Glomerular endothelial cell (primary cell): ENCODE data around the gene SYNDIG1. TPM values are rescaled to one million over a fixed set of nuclear protein-coding genes. Genes with fewer than 3 reads are reported as not detected.

Source experiments
- DNase-seq: peaks from one replicate; pipeline ENCODE4 v3.0.0-alpha.2; 2011; ENCODE audit warnings: low read depth, low spot score; ENCODE audit errors: extremely low read depth
- total RNA-seq: library from RNA; depleted of rRNA; stranded (reverse); fragments of >200 nt; gene quantifications from 2 replicates; pipeline ENCODE4 v1.2.3, GENCODE V29; 2015

Gene SYNDIG1
- total RNA-seq, 1 donor from 2014 or later = not detected

DNA sequence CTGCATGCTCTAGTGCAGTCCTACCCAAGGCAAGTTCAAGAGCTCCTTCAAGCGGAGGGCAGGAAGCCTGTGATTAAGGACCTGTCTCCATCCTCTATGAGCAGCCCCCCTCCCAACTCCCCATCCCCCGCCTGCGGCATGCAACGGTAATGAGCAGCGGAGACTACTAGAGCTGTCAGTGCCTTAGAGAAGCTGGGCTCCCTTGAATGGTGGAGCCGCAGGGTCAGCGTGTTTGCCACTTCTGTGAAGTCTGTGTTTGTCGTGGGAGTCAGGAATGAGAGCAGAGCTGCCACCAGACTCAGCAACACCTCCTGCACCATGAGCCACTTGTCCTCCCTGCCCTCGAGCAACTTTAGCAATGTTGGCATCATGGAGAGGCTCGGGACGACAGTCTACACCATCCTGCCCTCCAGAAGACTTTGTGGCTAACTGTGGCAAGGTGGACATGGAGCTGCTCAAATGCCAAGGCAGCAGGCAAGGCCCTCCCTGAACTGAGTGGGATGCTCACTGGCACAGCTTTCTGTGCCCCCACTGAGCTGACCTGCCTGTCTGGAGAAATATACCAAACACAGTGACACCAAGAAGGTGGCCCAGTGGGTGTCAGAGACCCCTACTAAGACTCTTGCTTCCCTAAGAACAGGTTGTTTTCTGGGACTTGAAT is 23.8 kb upstream of the SYNDIG1 start:
- no peak for DNase-seq

GRCh38 chr20:24446811-24447210 is 22.6 kb upstream of the SYNDIG1 start:
- DNase-seq = no peak

- DNase-seq = no peak
Measured at GRCh38 chr20:24448170-24448569, 21.3 kb upstream of the SYNDIG1 start.

DNA sequence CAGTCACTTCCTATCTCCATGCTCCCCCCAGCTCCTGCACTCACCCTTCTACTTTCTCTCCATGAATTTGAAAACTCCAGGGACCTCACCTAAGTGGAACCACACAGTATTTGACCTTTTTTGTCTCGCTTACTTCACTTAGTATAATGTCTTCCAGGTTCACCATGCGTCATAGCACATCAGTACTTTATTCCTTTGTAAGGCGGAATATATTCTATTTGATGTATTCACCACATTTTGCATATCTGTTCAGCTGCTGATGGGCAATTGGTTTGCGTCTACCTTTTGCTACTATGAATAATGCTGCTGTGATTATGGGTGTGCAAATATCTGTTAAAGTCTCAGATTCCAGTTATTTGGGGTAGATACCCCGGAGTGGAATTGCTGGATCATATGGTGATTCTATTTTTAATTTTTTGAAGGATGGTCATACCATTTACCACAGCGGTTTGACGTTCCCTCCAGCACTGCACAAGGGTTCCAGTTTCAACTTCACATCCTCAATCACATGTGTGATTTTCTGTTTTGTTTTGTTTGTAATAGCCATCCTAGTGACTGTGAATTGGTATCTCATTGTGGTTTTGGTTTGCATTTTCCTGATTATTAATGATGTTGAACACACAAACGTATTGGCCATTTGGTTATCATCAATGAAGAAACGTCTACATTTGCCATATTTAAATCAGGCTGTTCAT is 20.3 kb upstream of the SYNDIG1 start:
- no peak for DNase-seq

DNA sequence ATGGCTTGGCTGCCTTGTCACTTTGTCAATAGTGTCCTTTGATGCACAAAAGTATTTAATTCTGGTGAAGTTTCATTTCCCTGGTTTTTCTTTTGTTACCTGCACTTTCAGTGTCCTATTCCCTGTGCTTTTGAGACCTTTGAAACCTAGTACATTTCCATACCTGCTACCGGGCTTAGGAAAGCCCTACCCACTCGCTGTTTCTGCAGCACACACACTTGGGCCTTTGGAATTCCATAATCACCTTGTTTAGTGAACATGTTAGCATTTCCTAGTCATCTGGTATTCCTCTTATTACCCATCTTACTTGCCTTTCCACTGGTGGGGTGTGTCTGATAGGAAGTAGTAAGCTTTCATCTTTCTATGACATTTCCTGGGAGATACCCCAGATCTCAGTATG is 19.3 kb upstream of the SYNDIG1 start:
- no peak for DNase-seq

- DNase-seq = no peak
Measured at GRCh38 chr20:24450624-24451376, 18.6 kb upstream of the SYNDIG1 start.

GRCh38 chr20:24451428-24451827 is 18.0 kb upstream of the SYNDIG1 start:
- DNase-seq = no peak

DNA sequence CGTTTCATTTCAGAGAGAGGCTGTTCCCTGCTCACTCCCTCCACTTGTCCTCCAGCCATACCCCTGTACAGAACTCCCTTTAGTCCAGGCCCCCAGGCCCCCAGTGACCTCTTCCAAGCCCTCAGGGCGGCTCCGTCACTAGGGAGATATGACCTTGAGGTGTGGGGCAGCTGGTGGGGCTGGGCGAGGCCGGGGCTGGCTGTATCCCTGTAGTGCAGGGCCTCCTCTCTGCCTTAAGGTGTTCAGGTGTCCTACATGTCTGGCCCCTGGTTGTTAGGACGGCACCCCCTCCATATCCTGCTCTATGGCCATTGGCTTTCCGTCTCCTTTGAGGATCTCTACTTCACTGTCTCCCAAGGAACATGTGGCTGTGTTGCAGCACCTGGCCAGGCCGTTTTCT is 17.4 kb upstream of the SYNDIG1 start:
- DNase-seq = no peak

DNA sequence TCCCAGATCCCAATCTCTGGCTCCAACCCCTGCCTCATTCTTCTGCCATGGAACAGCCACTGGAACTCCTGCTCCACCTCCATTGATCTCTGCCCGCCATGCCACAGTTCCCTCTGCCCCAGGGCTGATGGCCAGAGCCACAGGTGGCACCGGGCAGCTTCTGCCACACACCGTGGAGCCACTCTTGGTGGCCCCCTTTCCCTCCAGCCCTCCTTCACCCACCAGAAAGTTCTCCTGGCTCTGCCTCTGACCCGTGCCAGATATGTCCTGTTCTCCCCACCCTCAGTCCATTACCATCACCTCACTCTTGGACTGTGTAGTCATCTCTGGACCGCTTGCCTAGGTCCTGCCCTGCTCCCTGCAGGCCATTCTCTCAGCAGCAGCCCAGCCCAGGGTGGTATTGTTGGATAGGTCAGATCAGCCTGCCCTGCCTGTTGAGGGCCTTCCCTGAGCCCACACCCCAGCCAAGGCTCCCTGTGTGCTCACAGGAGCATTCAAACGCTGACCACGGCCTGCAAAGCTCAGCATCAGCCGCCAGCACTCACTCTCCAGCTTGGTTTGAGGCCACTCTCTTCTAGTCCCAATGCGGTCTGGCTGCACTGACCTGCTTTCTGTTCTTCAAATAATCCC is 16.8 kb upstream of the SYNDIG1 start:
- no peak for DNase-seq

GRCh38 chr20:24453869-24454268 is 15.6 kb upstream of the SYNDIG1 start:
- DNase-seq = no peak

DNA sequence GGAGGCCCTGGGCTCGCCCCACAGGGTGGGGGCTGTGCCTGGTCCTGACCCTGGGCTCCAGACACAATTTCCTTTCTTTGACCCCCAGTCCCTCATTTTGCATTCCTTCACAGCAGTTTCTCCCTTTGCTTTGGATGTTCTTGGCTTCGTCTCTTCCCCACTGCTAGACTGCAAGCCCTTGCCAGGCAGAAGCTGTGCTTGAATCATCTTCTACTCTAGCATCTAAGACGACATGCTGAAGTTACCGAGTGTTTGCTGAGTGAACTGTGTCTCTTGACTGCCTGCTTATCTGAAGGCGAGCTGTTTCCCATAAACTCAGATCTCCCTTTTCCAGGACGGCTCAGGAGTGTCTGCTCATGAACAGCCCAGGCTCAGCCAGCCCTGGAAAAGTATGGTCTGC is 14.3 kb upstream of the SYNDIG1 start:
- no peak for DNase-seq

- DNase-seq = no peak
Measured at GRCh38 chr20:24456398-24456781, 13.0 kb upstream of the SYNDIG1 start.

DNA sequence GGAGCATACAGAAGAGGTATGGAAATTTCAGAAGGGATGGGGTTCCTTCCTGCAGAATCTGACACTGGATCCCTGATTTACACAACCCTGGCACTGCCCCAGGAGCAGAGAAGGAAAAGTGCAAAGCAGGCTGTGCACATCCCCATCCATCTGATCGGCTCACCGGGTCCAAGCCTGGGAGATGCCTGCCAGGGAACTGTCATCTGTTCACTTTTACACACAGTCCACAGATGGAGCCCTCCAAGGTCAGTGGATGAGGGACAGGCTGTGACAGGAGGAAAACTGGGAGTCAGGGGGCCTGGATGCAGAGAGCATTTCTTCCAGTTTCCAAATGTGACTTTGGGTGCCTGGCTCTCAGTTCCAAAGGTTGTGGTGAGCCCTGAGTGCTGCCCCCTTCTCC is 11.0 kb upstream of the SYNDIG1 start:
- DNase-seq = no peak

DNA sequence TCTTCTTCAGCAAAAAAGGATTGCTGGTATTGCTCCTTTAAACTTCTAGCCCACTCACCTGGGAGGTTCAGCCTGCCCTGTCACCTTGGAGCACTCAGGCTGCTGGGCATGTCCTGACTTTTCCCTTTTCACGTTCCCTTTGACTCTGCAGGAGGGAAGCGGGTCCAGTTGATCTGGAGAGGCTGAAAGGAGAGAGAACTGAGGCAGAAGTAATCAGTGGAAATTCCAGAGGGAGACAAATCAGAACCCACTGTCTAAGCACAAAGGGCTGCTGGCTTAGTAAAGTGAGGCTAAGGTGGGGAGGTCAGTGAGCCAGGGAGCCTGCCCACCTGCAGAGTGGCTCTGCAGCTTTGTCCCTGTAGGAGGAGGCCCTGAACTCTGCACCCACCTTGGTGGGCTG is 9.7 kb upstream of the SYNDIG1 start:
- DNase-seq = no peak

- DNase-seq = no peak
Measured at GRCh38 chr20:24460712-24461111, 8.7 kb upstream of the SYNDIG1 start.

DNA sequence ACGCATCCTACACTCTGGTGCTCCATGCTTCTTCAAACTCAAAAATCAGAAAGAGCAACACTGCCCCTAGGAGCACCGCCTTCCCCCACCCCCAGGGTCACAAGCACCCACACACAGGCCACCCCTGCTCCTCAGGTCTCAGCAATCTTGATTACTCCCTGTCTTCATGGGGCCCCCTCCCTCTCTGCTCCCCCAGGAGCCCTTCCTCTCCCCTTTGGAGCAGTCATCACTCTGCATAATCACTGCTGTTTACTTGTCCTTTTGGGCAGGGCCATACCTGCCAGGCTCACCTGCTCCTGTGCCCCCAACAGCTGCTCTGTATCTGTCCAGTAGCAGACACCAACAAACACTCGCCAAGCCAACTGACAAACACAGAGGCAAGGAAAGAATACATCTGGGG is 7.6 kb upstream of the SYNDIG1 start:
- DNase-seq = no peak

DNA sequence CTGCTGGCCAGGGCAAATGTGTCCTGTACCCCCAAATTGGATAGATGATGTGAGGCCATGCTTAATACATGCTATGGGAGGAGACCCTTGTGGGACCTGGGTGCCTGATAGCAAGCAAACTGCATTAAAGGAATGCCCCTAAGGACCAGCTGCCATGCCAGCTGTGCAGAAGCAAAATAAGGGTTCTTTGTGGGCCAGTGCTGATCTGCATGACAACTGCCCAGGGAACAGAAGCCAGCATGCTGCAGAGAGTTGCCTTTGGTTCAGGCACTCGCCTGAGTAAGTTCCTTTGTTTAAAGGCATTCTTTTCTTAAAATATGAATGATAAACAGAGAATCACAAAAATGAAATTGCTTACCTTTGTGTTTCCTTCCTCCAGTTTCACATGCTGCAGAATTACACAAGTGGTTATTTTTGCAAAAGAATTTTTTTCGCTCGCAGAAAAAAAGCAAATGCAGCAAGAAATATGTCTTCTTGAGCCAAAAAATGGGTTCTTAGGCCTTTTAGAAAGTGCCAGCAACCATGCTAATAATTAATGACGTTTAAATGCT is 6.9 kb upstream of the SYNDIG1 start:
- no peak for DNase-seq

GRCh38 chr20:24465159-24465558 is 4.3 kb upstream of the SYNDIG1 start:
- no peak for DNase-seq

DNA sequence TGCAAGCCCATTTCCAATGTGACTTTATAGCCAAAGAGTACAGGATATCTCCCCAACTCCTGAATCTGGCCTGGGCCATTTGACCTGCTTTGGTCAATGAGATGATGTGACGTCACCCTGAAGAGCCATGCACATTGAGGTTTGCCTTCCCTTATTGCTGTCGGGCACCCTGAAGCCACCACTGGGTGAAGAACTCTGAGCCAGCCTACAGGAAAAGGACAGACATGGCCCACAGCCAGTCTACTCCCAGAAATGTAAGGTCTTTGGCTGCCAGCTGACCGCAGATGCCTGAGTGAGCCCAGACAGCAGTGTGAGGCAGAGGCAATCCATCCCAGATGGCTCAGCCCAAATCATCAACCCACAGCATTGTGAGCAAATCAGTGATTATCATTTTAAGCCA is 3.7 kb upstream of the SYNDIG1 start:
- no peak for DNase-seq

GRCh38 chr20:24468401-24469115 is 871 bp upstream of the SYNDIG1 start:
- DNase-seq = no peak
